ENCODE data around the gene UHRF1.

- TF ChIP-seq EZH2phosphoT487 (IDR thresholded peaks at IDR 0.05; ENCODE audit: insufficient read depth, low read depth): no peak
- TF ChIP-seq EZH2 (IDR thresholded peaks at IDR 0.05; ENCODE audit: insufficient read depth, poor library complexity, severe bottlenecking): no peak
These were observed 58.6 kb downstream of the UHRF1 start for GRCh38 chr19:4967738-4968461.

Measured in GM23248 (cell line).